Measurements from ENCODE around the gene SLC6A12. TPM values are rescaled to one million over a fixed set of nuclear protein-coding genes. Genes with fewer than 3 reads are reported as not detected.

Gene SLC6A12
- total and polyA plus RNA-seq, 2 donors (not counting 3 experiments of a cell fraction or from before 2014, with no cell fraction given): not detected

DNA sequence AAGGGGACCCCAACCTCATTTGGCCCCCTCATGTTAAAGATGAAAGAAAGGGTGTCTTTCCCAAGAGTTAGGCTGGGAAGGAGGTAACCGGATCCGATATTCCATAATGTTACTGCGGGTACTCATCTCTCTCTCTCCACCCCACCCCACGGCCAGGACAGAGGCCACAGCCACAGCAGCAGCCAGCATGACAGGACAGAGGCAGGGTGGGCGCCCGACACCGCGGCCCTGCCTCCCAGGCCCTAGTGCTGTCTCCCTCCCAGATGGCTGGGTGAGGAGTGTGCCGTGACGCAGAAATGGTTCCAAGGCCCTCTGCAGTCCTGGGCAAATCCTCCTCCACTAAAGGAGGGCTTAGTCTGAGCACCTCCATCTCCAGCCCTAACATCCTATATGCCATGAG is 6.2 kb downstream of the SLC6A12 start:
- Histone ChIP-seq H3K9me1 (replicated peaks; ENCODE audit: control insufficient read depth, extremely low read depth, insufficient read depth, low read length) (no peaks in the 10 kb centered on the region), H3K9me3 (replicated peaks; ENCODE audit: control insufficient read depth, insufficient read depth, low read length) (no peaks in the 10 kb centered on the region), H3K27ac (ENCODE audit: insufficient read depth, low read depth, low read length) (no peak overlapping the region), H2AFZ (ENCODE audit: low read depth, low read length) (no peak overlapping the region), H3K27me3 (ENCODE audit: control insufficient read depth in 2 of 2, insufficient read depth in 2 of 2, low read length in 2 of 2) (peaks cover 4 to 9% of the 10 kb centered on the region in 2 experiments), H3K79me2 (ENCODE audit: control insufficient read depth, insufficient read depth, low read length) (no peaks in the 10 kb centered on the region), H3K4me2 (ENCODE audit: insufficient read depth, low read length) (no peak overlapping the region), H4K20me1 (replicated peaks; ENCODE audit: control insufficient read depth, extremely low read depth, insufficient read depth, low read length) (no peaks in the 10 kb centered on the region), H3K9ac (replicated peaks; ENCODE audit: extremely low read depth, insufficient read depth, low read length) (no peak overlapping the region), H3K4me1 (ENCODE audit: control insufficient read depth, extremely low read depth, insufficient read depth, low read length) (no peaks in the 10 kb centered on the region), H3K36me3 (ENCODE audit: control insufficient read depth in 2 of 2, extremely low read depth in 1 of 2, insufficient read depth in 2 of 2, low read length in 2 of 2) (no peaks in the 10 kb centered on the region), H3K4me3 (replicated peaks in 1 of 3; ENCODE audit: insufficient read depth in 1 of 3, low read depth in 1 of 3, low read length in 3 of 3) (no peak overlapping the region)
- CTCF ChIA-PET: no interaction called here
- DNase-seq (ENCODE audit: low read depth, low spot score): no peak
- no TSS peak for BruUV-seq (replicated peaks)
- intact Hi-C loops (cut with micrococcal nuclease): no loop called here
- POLR2A ChIA-PET: no interaction called here
- TF ChIP-seq POLR2AphosphoS5 (IDR thresholded peaks at IDR 0.05; ENCODE audit: insufficient read depth, low read depth, low read length): no peak
- no peak for TF ChIP-seq GATA2 (IDR thresholded peaks at IDR 0.05; ENCODE audit: insufficient read depth, insufficient read length, low read depth, low read length)
- TF ChIP-seq POLR2A (IDR thresholded peaks at IDR 0.05; ENCODE audit: low read depth, low read length): no peak
- no peak for TF ChIP-seq FOS (IDR thresholded peaks at IDR 0.05; ENCODE audit: borderline replicate concordance, insufficient read depth, low read length)
- TF ChIP-seq, protein P1, sequence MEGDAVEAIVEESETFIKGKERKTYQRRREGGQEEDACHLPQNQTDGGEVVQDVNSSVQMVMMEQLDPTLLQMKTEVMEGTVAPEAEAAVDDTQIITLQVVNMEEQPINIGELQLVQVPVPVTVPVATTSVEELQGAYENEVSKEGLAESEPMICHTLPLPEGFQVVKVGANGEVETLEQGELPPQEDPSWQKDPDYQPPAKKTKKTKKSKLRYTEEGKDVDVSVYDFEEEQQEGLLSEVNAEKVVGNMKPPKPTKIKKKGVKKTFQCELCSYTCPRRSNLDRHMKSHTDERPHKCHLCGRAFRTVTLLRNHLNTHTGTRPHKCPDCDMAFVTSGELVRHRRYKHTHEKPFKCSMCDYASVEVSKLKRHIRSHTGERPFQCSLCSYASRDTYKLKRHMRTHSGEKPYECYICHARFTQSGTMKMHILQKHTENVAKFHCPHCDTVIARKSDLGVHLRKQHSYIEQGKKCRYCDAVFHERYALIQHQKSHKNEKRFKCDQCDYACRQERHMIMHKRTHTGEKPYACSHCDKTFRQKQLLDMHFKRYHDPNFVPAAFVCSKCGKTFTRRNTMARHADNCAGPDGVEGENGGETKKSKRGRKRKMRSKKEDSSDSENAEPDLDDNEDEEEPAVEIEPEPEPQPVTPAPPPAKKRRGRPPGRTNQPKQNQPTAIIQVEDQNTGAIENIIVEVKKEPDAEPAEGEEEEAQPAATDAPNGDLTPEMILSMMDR (IDR thresholded peaks at IDR 0.05; ENCODE audit: extremely low read depth in 1 of 2, insufficient read depth in 1 of 2, low read depth in 1 of 2, low read length in 2 of 2): no peak
- TF ChIP-seq MAX (IDR thresholded peaks at IDR 0.05; ENCODE audit: insufficient read depth, insufficient read length): no peak
- TF ChIP-seq MYC (IDR thresholded peaks at IDR 0.05; ENCODE audit: low read depth, low read length): no peak
- TF ChIP-seq JUN (IDR thresholded peaks at IDR 0.05; ENCODE audit: borderline replicate concordance, insufficient read depth, insufficient read length, low read depth): no peak
- TF ChIP-seq EZH2 (IDR thresholded peaks at IDR 0.05; ENCODE audit: borderline replicate concordance, low read depth, low read length, severe bottlenecking): no peak
- no peak for FAIRE-seq
- dilution Hi-C loops (cut with MboI; ENCODE audit: extremely low pct_ligation_motif_present, low sequenced_read_pairs): no loop called here

Measured in endothelial cell of umbilical vein (primary cell).